Sigmoid colon (tissue), 4 donors: ENCODE results near the gene PCDH19.

Experiments used
- POLR2AphosphoS5 ChIP-seq, 4 donors: sonication (generic); formaldehyde crosslinking; IDR thresholded peaks; one replicate each; pipeline ENCODE4 v1.6.1; 2017; ENCODE audit warnings: antibody characterized with exemption in 4 of 4
- TF ChIP-seq, protein P1 (sequence below), 4 experiments: fragments of 450-650 bp in 3 of 4; fragments of 200-600 bp in 1 of 4; IDR thresholded peaks; one replicate each; pipeline ENCODE4 v1.5.1; 2016 to 2019; ENCODE audit warnings: antibody characterized with exemption in 4 of 4, mild to moderate bottlenecking in 3 of 4, moderate library complexity in 2 of 4

DNA sequence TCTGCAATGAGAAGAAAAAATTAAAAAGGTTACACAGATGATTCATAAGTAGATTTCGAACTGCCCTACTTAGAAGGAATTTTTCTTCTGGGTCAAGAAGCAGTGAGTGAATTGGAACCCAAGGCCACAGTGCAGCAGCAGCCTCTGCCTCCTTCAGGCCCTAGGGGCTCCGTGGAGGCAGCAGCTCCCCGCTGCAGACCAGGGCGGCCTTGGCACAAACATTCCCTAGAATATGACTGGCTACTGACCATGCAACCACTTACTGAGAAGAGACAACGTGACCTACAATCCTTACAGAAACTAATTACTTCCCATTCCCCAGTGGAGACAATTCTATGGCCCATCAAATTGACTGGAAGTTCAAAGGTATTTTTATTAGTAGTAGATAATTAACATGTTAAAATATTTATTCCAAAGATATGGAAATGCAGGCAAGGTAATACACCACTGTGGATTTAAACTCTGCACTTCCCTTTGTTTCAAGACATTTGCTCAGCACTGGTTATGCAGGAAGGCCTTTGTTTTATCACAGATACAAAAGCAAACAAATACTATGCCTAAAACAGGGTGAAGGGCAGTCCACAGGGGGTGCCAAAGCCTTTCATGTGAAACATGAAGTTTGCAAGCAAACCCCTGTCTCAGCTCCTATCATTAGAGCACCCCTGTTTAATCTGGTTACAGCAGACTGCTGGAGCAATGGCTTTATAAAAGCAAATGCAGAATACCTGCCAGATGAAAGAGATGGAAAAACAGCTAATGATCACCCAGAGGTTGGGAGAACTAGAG is 59.2 kb downstream of the PCDH19 start:
- TF ChIP-seq POLR2AphosphoS5 (IDR thresholded peaks at IDR 0.05): no peak
- TF ChIP-seq, protein P1, sequence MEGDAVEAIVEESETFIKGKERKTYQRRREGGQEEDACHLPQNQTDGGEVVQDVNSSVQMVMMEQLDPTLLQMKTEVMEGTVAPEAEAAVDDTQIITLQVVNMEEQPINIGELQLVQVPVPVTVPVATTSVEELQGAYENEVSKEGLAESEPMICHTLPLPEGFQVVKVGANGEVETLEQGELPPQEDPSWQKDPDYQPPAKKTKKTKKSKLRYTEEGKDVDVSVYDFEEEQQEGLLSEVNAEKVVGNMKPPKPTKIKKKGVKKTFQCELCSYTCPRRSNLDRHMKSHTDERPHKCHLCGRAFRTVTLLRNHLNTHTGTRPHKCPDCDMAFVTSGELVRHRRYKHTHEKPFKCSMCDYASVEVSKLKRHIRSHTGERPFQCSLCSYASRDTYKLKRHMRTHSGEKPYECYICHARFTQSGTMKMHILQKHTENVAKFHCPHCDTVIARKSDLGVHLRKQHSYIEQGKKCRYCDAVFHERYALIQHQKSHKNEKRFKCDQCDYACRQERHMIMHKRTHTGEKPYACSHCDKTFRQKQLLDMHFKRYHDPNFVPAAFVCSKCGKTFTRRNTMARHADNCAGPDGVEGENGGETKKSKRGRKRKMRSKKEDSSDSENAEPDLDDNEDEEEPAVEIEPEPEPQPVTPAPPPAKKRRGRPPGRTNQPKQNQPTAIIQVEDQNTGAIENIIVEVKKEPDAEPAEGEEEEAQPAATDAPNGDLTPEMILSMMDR (IDR thresholded peaks at IDR 0.05): no peak
